ENCODE results near the gene SLC26A3.
A peak's percentile ranks its signal among the peaks of the same experiment; 100 is the strongest.

Gene SLC26A3

GRCh38 chr7:107816011-107816566 is 13.1 kb upstream of the SLC26A3 start:
- no peak for DNase-seq (ENCODE audit: low read depth in 2 of 3, low spot score in 2 of 3)

- no peak for DNase-seq (ENCODE audit: low read depth in 2 of 3, low spot score in 2 of 3)
Measured at GRCh38 chr7:107815254-107815882, 12.3 kb upstream of the SLC26A3 start.

- peak in 2 of 3 experiments; percentile 13 to 24 for DNase-seq (ENCODE audit: low read depth in 2 of 3, low spot score in 2 of 3)
Measured at GRCh38 chr7:107813524-107813923, 10.5 kb upstream of the SLC26A3 start.

- DNase-seq (ENCODE audit: low read depth in 2 of 3, low spot score in 2 of 3): no peak
Measured at GRCh38 chr7:107811934-107812333, 8.9 kb upstream of the SLC26A3 start.

DNA sequence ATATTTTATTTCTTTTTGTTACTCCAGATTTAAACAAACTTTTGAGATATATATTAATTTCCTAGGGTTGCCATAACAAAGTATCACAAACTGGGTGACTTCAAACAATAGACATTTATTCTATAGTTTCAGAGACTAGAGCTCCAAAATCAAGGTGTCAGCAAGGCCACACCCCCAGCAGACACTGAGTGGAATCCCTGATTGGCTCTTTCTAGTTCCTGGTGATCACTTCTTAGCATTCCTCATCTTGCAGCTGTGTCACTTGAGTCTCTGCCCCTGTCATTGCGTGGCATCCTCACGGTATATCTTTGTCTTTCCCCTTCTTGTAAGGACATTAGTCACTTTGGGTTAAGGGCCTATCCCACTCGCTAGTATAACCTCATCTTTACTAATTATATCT is 7.6 kb upstream of the SLC26A3 start:
- DNase-seq (ENCODE audit: low read depth in 2 of 3, low spot score in 2 of 3): no peak

DNA sequence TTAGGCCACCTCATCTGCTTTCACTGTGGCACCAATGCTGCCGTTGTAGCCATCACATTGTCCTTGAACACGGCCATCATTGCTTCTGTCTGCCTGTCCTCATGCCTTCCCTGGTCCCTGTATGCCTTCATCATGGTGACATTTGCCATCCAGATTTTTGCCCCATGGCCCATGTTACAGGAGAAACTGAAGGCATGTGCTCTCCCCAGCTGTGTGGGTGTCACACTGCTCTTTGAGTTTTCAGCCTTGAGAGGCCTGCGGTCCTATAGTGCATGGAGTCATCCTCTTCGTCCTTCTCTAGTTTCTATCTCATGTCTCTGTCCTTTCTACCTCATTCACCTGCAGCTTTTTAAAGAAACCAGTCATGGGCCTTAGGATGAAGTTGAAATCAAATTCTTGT is 6.2 kb upstream of the SLC26A3 start:
- DNase-seq (ENCODE audit: low read depth in 2 of 3, low spot score in 2 of 3): no peak

DNA sequence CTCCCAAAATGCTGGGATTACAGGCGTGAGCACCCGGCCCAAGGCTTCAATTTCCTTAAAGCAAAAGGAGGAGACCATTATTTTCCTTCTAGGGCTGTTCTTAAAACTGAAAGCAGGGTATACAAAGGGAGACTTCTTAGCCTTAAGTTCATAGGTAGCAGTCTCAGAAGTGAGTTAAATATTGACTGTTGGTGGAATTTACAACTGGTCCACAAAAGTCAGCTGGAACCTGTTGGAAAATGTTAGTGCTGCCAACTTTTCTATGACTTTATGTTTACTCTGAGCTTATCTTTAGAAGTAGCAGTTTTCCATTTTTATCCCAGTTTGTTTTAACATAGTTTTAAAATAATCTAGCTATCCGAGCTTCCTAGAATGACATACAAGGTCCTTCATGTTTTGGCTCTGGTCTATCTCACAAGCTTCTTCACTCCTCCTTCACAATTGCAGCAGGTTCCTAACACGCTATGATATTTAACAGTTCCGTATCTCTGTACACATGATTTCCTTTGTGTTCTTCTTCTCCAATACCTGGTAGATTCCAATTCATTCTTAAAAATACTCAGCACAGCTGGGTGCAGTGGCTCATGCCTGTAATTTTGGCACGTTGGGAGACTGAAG is 3.3 kb downstream of the SLC26A3 start:
- DNase-seq (ENCODE audit: low read depth in 2 of 3, low spot score in 2 of 3): no peak

GRCh38 chr7:107792364-107792763 is 10.7 kb downstream of the SLC26A3 start:
- no peak for DNase-seq (ENCODE audit: low read depth in 2 of 3, low spot score in 2 of 3)

DNA sequence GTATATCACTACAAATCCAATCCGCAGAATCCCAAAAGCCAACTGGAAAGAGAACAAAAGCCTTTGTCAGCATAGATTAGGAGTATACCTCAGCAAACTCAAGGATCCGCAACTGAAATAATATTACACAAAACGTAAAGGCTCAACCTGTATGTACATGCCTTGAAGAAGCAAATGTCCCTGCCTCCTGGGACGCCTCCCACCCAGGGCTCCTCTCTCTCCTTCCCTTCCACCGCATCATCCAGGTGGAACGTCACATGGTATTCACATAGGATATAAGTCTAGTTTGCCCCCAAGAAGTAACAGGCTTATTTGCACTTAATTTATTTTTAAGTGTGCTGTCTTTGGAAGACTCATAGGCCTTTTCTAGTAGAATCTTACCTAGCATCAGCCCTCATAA is 13.4 kb downstream of the SLC26A3 start:
- DNase-seq (ENCODE audit: low read depth in 2 of 3, low spot score in 2 of 3): no peak

GRCh38 chr7:107788662-107789061 is 14.4 kb downstream of the SLC26A3 start:
- no peak for DNase-seq (ENCODE audit: low read depth in 2 of 3, low spot score in 2 of 3)

GRCh38 chr7:107788216-107788615 is 14.8 kb downstream of the SLC26A3 start:
- DNase-seq (ENCODE audit: low read depth in 2 of 3, low spot score in 2 of 3): no peak

- no peak for DNase-seq (ENCODE audit: low read depth in 2 of 3, low spot score in 2 of 3)
Measured at GRCh38 chr7:107785926-107786325, 17.1 kb downstream of the SLC26A3 start.

- no peak for DNase-seq (ENCODE audit: low read depth in 2 of 3, low spot score in 2 of 3)
Measured at GRCh38 chr7:107785170-107785569, 17.9 kb downstream of the SLC26A3 start.

DNA sequence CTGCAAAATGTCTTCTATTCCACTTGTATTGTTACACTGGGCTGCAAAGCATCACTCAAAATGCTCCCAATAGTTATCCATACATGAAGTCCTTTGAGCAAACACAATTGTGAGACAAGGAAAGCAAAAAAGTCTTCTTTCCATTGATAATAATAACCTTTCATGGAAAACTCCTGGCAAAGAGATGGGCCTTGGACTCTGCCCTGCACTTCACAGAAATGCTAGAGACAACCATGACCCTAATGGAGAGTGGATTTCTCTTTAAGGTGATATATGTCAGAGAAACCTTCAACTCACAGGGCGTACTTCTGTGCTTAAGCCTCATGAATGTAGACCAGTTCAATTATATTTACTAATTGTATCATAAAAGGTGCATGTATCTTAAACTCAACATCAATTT is 19.4 kb downstream of the SLC26A3 start:
- DNase-seq (ENCODE audit: low read depth in 2 of 3, low spot score in 2 of 3): no peak

DNA sequence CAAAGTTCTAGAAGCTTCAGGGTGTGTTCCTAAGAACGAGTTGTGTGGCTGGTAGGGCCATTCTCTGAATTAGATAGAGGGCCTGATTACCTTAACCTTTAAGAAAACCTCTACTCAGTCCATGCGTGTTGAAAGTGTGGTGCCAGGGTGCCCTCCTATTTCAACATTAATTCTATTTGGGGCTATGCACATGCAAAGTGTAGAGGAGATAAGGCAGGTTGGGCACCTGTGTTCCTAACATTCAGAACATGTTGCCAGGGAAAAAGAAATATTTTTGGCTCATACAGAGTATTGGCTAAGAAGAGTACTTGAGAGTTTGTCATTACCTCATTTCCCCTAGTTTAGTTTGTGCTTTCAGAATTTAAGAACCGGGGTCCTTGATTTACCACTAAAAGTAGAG is 20.6 kb downstream of the SLC26A3 start:
- DNase-seq (ENCODE audit: low read depth in 2 of 3, low spot score in 2 of 3): no peak

DNA sequence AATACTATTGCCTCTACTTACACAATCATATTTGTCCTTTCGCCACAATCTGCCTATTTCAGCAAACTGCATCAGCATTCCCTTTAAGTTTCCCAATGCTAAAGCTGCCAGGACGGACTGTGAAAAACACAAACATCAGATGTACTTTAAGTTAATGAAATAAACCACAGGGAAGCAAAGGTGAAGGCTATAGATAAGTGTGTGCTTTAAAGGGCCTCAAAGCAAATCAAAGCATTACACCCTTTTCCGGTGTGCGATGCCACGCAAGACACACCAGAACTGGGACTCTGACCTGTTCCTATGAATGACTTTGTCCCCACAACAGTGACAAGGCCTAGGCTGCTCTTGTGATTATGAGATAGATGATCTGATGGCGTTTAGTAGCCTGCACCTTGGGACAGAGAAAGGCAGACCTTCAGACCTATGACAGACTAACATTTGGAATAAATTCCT is 23.4 kb downstream of the SLC26A3 start:
- DNase-seq (ENCODE audit: low read depth in 2 of 3, low spot score in 2 of 3): no peak

- no peak for DNase-seq (ENCODE audit: low read depth in 2 of 3, low spot score in 2 of 3)
Measured at GRCh38 chr7:107778283-107778682, 24.7 kb downstream of the SLC26A3 start.

- DNase-seq (ENCODE audit: low read depth in 2 of 3, low spot score in 2 of 3): no peak
Measured at GRCh38 chr7:107777702-107778101, 25.3 kb downstream of the SLC26A3 start.

GRCh38 chr7:107773027-107773426 is 30.0 kb downstream of the SLC26A3 start:
- DNase-seq (ENCODE audit: low read depth in 2 of 3, low spot score in 2 of 3): no peak

GRCh38 chr7:107768263-107768662 is 34.8 kb downstream of the SLC26A3 start:
- DNase-seq (ENCODE audit: low read depth in 2 of 3, low spot score in 2 of 3): no peak

GRCh38 chr7:107767391-107767790 is 35.6 kb downstream of the SLC26A3 start:
- no peak for DNase-seq (ENCODE audit: low read depth in 2 of 3, low spot score in 2 of 3)

GRCh38 chr7:107758667-107759066 is 44.4 kb downstream of the SLC26A3 start:
- no peak for DNase-seq (ENCODE audit: low read depth in 2 of 3, low spot score in 2 of 3)

DNA sequence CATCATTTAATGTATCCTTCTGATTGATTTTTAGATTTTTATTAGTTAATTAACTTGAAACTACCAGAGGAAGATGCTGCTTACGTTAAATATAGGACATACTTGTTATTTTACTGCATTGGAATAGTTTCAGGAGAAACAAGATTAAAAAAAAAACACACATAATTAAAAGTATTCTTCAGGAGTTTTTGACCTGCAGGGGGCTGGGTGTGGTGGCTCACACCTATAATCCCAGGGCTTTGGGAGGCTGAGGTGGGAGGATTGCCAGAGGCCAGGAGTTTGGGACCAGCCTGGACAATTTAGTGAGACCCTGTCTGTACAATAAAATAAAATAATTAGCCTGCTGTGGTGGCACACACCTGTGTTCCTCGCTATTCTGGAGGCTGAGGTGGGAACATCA is 48.4 kb downstream of the SLC26A3 start:
- DNase-seq (ENCODE audit: low read depth in 2 of 3, low spot score in 2 of 3): no peak

Data from activated CD8-positive, alpha-beta memory T cell treated with anti-CD3 and anti-CD28 coated beads for 48 hours (primary cell).